Loucy (cell line): Measurements from ENCODE around the gene HOXA1.

Experiments used
- H2AFZ ChIP-seq: fragments of 200-600 bp; sonication (generic); 2 replicates; pipeline ENCODE4 v1.6.0; 2016; ENCODE audit warnings: antibody characterized with exemption, mild to moderate bottlenecking, low read length, moderate library complexity
- H3F3A ChIP-seq: fragments of 200-600 bp; 2 replicates; pipeline ENCODE4 v1.6.0; 2016; ENCODE audit warnings: antibody characterized with exemption, low read depth, mild to moderate bottlenecking
- H3K27me3 ChIP-seq: fragments of 200-600 bp; sonication (generic); 2 replicates; pipeline ENCODE4 v1.6.1; 2014; ENCODE audit warnings: low read length, mild to moderate bottlenecking; ENCODE audit not compliant: insufficient read depth, poor library complexity, severe bottlenecking
- H3K36me3 ChIP-seq: fragments of 200-600 bp; sonication (generic); 2 replicates; pipeline ENCODE4 v1.6.1; 2016; ENCODE audit warnings: low read length; ENCODE audit not compliant: insufficient read depth
- H3K4me1 ChIP-seq: fragments of 200-600 bp; sonication (generic); 2 replicates; pipeline ENCODE4 v1.5.1; 2014; ENCODE audit warnings: low read length, mild to moderate bottlenecking; ENCODE audit not compliant: insufficient read depth, poor library complexity, severe bottlenecking
- H3K4me2 ChIP-seq: fragments of 200-600 bp; sonication (generic); 2 replicates; pipeline ENCODE4 v1.6.0; 2014; ENCODE audit warnings: antibody characterized with exemption, low read length, low read depth, mild to moderate bottlenecking; ENCODE audit not compliant: poor library complexity, severe bottlenecking
- H3K4me3 ChIP-seq: fragments of 200-600 bp; sonication (generic); 2 replicates; pipeline ENCODE4 v1.5.1; 2014; ENCODE audit warnings: low read length, mild to moderate bottlenecking, mixed read lengths; ENCODE audit not compliant: poor library complexity, severe bottlenecking
- H3K79me2 ChIP-seq: fragments of 200-600 bp; sonication (generic); 2 replicates; pipeline ENCODE4 v1.6.1; 2014; ENCODE audit warnings: low read length; ENCODE audit not compliant: insufficient read depth
- H3K9ac ChIP-seq: fragments of 200-600 bp; sonication (generic); 2 replicates; pipeline ENCODE4 v1.6.0; 2014; ENCODE audit warnings: mild to moderate bottlenecking, low read depth, low read length, moderate library complexity; ENCODE audit not compliant: poor library complexity, severe bottlenecking
- H3K9me2 ChIP-seq: fragments of 200-600 bp; sonication (generic); replicated peaks from 2 replicates; pipeline ENCODE4 v1.6.1; 2016; ENCODE audit warnings: low read depth, low read length, mixed read lengths
- H3K9me3 ChIP-seq: fragments of 200-600 bp; sonication (generic); 2 replicates; pipeline ENCODE4 v1.6.1; 2014; ENCODE audit warnings: mild to moderate bottlenecking, antibody characterized with exemption, low read length, low read depth; ENCODE audit not compliant: insufficient read depth
- H4K20me1 ChIP-seq: fragments of 200-600 bp; sonication (generic); 2 replicates; pipeline ENCODE4 v1.6.0; 2014; ENCODE audit warnings: antibody characterized with exemption, low read length, mild to moderate bottlenecking; ENCODE audit not compliant: insufficient read depth, poor library complexity, severe bottlenecking
- CTCF ChIP-seq: fragments of 200-600 bp; sonication (generic); conservative IDR thresholded peaks from 2 replicates; pipeline ENCODE4 v1.5.1; 2014; ENCODE audit warnings: mild to moderate bottlenecking, antibody characterized with exemption, low read length
- EZH2phosphoT487 ChIP-seq: fragments of 200-600 bp; IDR thresholded peaks from 2 replicates; pipeline ENCODE4 v1.6.1; 2018; ENCODE audit warnings: antibody characterized with exemption, mild to moderate bottlenecking, moderate library complexity, borderline replicate concordance

The HOXA1 gene

GRCh38 chr7:27133409-27134231 lies 37.8 kb upstream of the HOXA1 start:
- H2AFZ ChIP-seq: no peak overlapping the region
- no peaks in the 10 kb centered on the region for H3K27me3 ChIP-seq
- H4K20me1 ChIP-seq: peaks cover 94% of the 10 kb centered on the region
- no peak for TF ChIP-seq EZH2phosphoT487
- no peak for TF ChIP-seq CTCF
- peak overlapping the region; percentile 91 for H3K4me2 ChIP-seq
- H3K4me1 ChIP-seq: peaks cover 56% of the 10 kb centered on the region
- H3K9me2 ChIP-seq: no peaks in the 10 kb centered on the region
- peaks cover 54% of the 10 kb centered on the region for H3K36me3 ChIP-seq
- no peak overlapping the region for H3K9ac ChIP-seq
- H3K79me2 ChIP-seq: peaks cover 98% of the 10 kb centered on the region
- H3K4me3 ChIP-seq: peak overlapping the region; percentile 4
- no peaks in the 10 kb centered on the region for H3K9me3 ChIP-seq
- no peaks in the 10 kb centered on the region for H3F3A ChIP-seq

- peaks cover 50% of the 10 kb centered on the region for H3K4me1 ChIP-seq
- no peak overlapping the region for H3K9ac ChIP-seq
- H3F3A ChIP-seq: no peaks in the 10 kb centered on the region
- peak overlapping the region; percentile 91 for H3K4me2 ChIP-seq
- H3K79me2 ChIP-seq: peaks cover 98% of the 10 kb centered on the region
- peaks cover 54% of the 10 kb centered on the region for H3K36me3 ChIP-seq
- no peak overlapping the region for H3K4me3 ChIP-seq
- H4K20me1 ChIP-seq: peaks cover 90% of the 10 kb centered on the region
- no peak overlapping the region for H2AFZ ChIP-seq
- H3K9me3 ChIP-seq: no peaks in the 10 kb centered on the region
- no peak for TF ChIP-seq EZH2phosphoT487
- TF ChIP-seq CTCF: no peak
- no peaks in the 10 kb centered on the region for H3K27me3 ChIP-seq
- no peaks in the 10 kb centered on the region for H3K9me2 ChIP-seq
Observed at GRCh38 chr7:27132978-27133377, 37.2 kb upstream of the HOXA1 start.

- peaks cover 98% of the 10 kb centered on the region for H3K79me2 ChIP-seq
- no peak overlapping the region for H3K4me3 ChIP-seq
- peaks cover 57% of the 10 kb centered on the region for H3K36me3 ChIP-seq
- peaks cover 90% of the 10 kb centered on the region for H4K20me1 ChIP-seq
- H3K4me2 ChIP-seq: no peak overlapping the region
- peaks cover 43% of the 10 kb centered on the region for H3K4me1 ChIP-seq
- H3K27me3 ChIP-seq: no peaks in the 10 kb centered on the region
- no peak for TF ChIP-seq EZH2phosphoT487
- no peak for TF ChIP-seq CTCF
- H3F3A ChIP-seq: no peaks in the 10 kb centered on the region
- no peaks in the 10 kb centered on the region for H3K9me3 ChIP-seq
- H3K9ac ChIP-seq: no peak overlapping the region
- no peak overlapping the region for H2AFZ ChIP-seq
- H3K9me2 ChIP-seq: no peaks in the 10 kb centered on the region
Observed at GRCh38 chr7:27132214-27132613, 36.4 kb upstream of the HOXA1 start.
